Right atrium auricular region (tissue), 2 donors: ENCODE data around the gene ELF3. TPM values are rescaled to one million over a fixed set of nuclear protein-coding genes. Genes with fewer than 3 reads are reported as not detected.

ENCODE experiments used
- DNase-seq: peaks from one replicate; pipeline ENCODE4 v3.0.0-alpha.2; 2019; ENCODE audit warnings: low spot score
- H3K27ac ChIP-seq, 2 donors: fragments of 200-600 bp; sonication (generic); 1 replicate in 1 of 2; 2 replicates in 1 of 2; pipeline ENCODE4 v1.5.1; 2016 to 2019
- H3K27me3 ChIP-seq, 2 donors: fragments of 200-600 bp; sonication (generic); one replicate each; pipeline versions ENCODE4 v1.5.1 to v1.6.0; 2017 to 2019
- H3K36me3 ChIP-seq: fragments of 200-600 bp; sonication (generic); one replicate; pipeline ENCODE4 v1.5.1; 2016
- H3K4me1 ChIP-seq, 2 donors: fragments of 200-600 bp; sonication (generic); one replicate each; pipeline versions ENCODE4 v1.5.1 to v1.6.0; 2017 to 2019
- H3K4me3 ChIP-seq, 2 donors: fragments of 200-600 bp; sonication (generic); 1 replicate in 1 of 2; 2 replicates in 1 of 2; pipeline ENCODE4 v1.5.1; 2017 to 2019; ENCODE audit warnings: mild to moderate bottlenecking in 1 of 2, moderate library complexity in 1 of 2
- H3K9me3 ChIP-seq, 2 donors: fragments of 200-600 bp; sonication (generic); one replicate each; pipeline ENCODE4 v1.5.1; 2019
- CTCF ChIP-seq, 2 donors: fragments of 200-600 bp; sonication (generic); IDR thresholded peaks; one replicate each; pipeline ENCODE4 v1.5.1; 2019; ENCODE audit warnings: antibody characterized with exemption in 2 of 2
- total RNA-seq, 2 donors: library from RNA; depleted of rRNA; stranded (reverse); fragments of >200 nt; gene quantifications; one replicate each; pipeline ENCODE4 v1.1.0, GENCODE V29; 2016

The ELF3 gene
- total RNA-seq, 2 donors from 2014 or later: 1.7 TPM; not detected in 1

- Histone ChIP-seq H3K4me3 (no peak overlapping the region), H3K27ac (no peak overlapping the region), H3K4me1 (peaks cover 0 to 6% of the 10 kb centered on the region in 2 donors), H3K9me3 (no peaks in the 10 kb centered on the region), H3K36me3 (peaks cover 46% of the 10 kb centered on the region), H3K27me3 (no peaks in the 10 kb centered on the region)
- no peak for TF ChIP-seq CTCF (IDR thresholded peaks at IDR 0.05)
- no peak for DNase-seq
Observed at GRCh38 chr1:201970334-201971159, 39.8 kb upstream of the ELF3 start.

- H3K4me1 ChIP-seq: peaks cover 0 to 21% of the 10 kb centered on the region in 2 donors
- peak overlapping the region; percentile 90 to 96 for H3K4me3 ChIP-seq
- peak overlapping the region; percentile 84 to 93 for H3K27ac ChIP-seq
- DNase-seq: peak; percentile 76
- TF ChIP-seq CTCF (IDR thresholded peaks at IDR 0.05): no peak
- no peaks in the 10 kb centered on the region for H3K9me3 ChIP-seq
- no peaks in the 10 kb centered on the region for H3K36me3 ChIP-seq
- H3K27me3 ChIP-seq: no peaks in the 10 kb centered on the region
Observed at GRCh38 chr1:201982082-201982622, 28.2 kb upstream of the ELF3 start.

- H3K27ac ChIP-seq: peak within 1 kb of the TSS; percentile 84 to 93
Observed at GRCh38 chr1:201982623-201983379, 27.6 kb upstream of the ELF3 start, which contains the start of gene RNPEP. TSS of gene RNPEP (plus strand) at chr1:201982648. CDS start at chr1:201982667, 19 bp downstream.

GRCh38 chr1:201983380-201983805 is 27.0 kb upstream of the ELF3 start:
- H3K4me1 ChIP-seq: peaks cover 0 to 21% of the 10 kb centered on the region in 2 donors
- no peaks in the 10 kb centered on the region for H3K9me3 ChIP-seq
- no peak for DNase-seq
- no peak for TF ChIP-seq CTCF (IDR thresholded peaks at IDR 0.05)
- no peaks in the 10 kb centered on the region for H3K27me3 ChIP-seq
- H3K4me3 ChIP-seq: peak overlapping the region; percentile 90 to 96
- no peaks in the 10 kb centered on the region for H3K36me3 ChIP-seq
- H3K27ac ChIP-seq: peak overlapping the region; percentile 84 to 93

More at GRCh38 chr1:201982623-201983379, 27.6 kb upstream of the ELF3 start, which contains the start of gene RNPEP:
- Histone ChIP-seq H3K27me3 (no peaks in the 10 kb centered on the region), H3K4me3 (peak within 1 kb of the TSS; percentile 90 to 96), H3K9me3 (no peaks in the 10 kb centered on the region), H3K36me3 (no peaks in the 10 kb centered on the region), H3K4me1 (peaks cover 0 to 21% of the 10 kb centered on the region in 2 donors)
- peak; percentile 19 to 42 for TF ChIP-seq CTCF (IDR thresholded peaks at IDR 0.05)
- peak; percentile 69 for DNase-seq

- Histone ChIP-seq H3K27ac (no peak overlapping the region), H3K4me1 (peaks cover 0 to 21% of the 10 kb centered on the region in 2 donors), H3K4me3 (no peak overlapping the region), H3K36me3 (peaks cover 8% of the 10 kb centered on the region), H3K27me3 (no peaks in the 10 kb centered on the region), H3K9me3 (no peaks in the 10 kb centered on the region)
- DNase-seq: no peak
- TF ChIP-seq CTCF (IDR thresholded peaks at IDR 0.05): no peak
Observed at GRCh38 chr1:201984446-201984845, 25.9 kb upstream of the ELF3 start.
